ENCODE data around the gene MTO1. TPM values are rescaled to one million over a fixed set of nuclear protein-coding genes. Genes with fewer than 3 reads are reported as not detected.
A peak's percentile ranks its signal among the peaks of the same experiment; 100 is the strongest.
"Not testable (repeated sequence)": the region's sequence is repeated elsewhere in the genome, so short reads cannot be mapped to it uniquely, and the experiment has no call there.

The MTO1 gene
- total RNA-seq, 1 donor from 2014 or later = 26.5 TPM

GRCh38 chr6:73511796-73512195 is 50.3 kb downstream of the MTO1 start:
- Mint-ChIP-seq H3K4me3 (peak overlapping the region; percentile 59), H3K4me1 (peaks cover 22% of the 10 kb centered on the region), H3K36me3 (ENCODE audit: low read depth) (peaks cover 24% of the 10 kb centered on the region), H3K27ac (ENCODE audit: unreplicated experiment) (no peak overlapping the region), H3K9me3 (no peaks in the 10 kb centered on the region), H3K27me3 (ENCODE audit: low read depth) (peaks cover 28% of the 10 kb centered on the region)
- DNase-seq (ENCODE audit: low read depth, low spot score) = no peak
- no peak for TF ChIP-seq CTCF (conservative IDR thresholded peaks at IDR 0.05)

- Mint-ChIP-seq H3K4me1 (peaks cover 33% of the 10 kb centered on the region), H3K27ac (ENCODE audit: unreplicated experiment) (no peak overlapping the region), H3K9me3 (no peaks in the 10 kb centered on the region), H3K27me3 (ENCODE audit: low read depth) (peaks cover 37% of the 10 kb centered on the region), H3K36me3 (ENCODE audit: low read depth) (peaks cover 34% of the 10 kb centered on the region), H3K4me3 (peak overlapping the region; percentile 86)
- no peak for TF ChIP-seq CTCF (conservative IDR thresholded peaks at IDR 0.05)
- DNase-seq (ENCODE audit: low read depth, low spot score) = no peak
Observed at GRCh38 chr6:73513496-73513854, 51.9 kb downstream of the MTO1 start.

- Mint-ChIP-seq H3K36me3 (ENCODE audit: low read depth) (peaks cover 46% of the 10 kb centered on the region), H3K9me3 (no peaks in the 10 kb centered on the region), H3K4me1 (peaks cover 46% of the 10 kb centered on the region), H3K4me3 (peak overlapping the region; percentile 86), H3K27ac (ENCODE audit: unreplicated experiment) (no peak overlapping the region), H3K27me3 (ENCODE audit: low read depth) (peaks cover 45% of the 10 kb centered on the region)
- DNase-seq (ENCODE audit: low read depth, low spot score) = no peak
- TF ChIP-seq CTCF (conservative IDR thresholded peaks at IDR 0.05) = no peak
Observed at GRCh38 chr6:73514746-73515110, 53.2 kb downstream of the MTO1 start.

GRCh38 chr6:73515204-73515655 is 53.7 kb downstream of the MTO1 start:
- DNase-seq (ENCODE audit: low read depth, low spot score) = no peak
- H3K4me1 Mint-ChIP-seq = peaks cover 48% of the 10 kb centered on the region
- H3K27ac Mint-ChIP-seq (ENCODE audit: unreplicated experiment) = no peak overlapping the region
- H3K27me3 Mint-ChIP-seq (ENCODE audit: low read depth) = peaks cover 49% of the 10 kb centered on the region
- no peak for TF ChIP-seq CTCF (conservative IDR thresholded peaks at IDR 0.05)
- peaks cover 51% of the 10 kb centered on the region for H3K36me3 Mint-ChIP-seq (ENCODE audit: low read depth)
- peak overlapping the region; percentile 86 for H3K4me3 Mint-ChIP-seq
- no peaks in the 10 kb centered on the region for H3K9me3 Mint-ChIP-seq

GRCh38 chr6:73516514-73517489 is 55.3 kb downstream of the MTO1 start:
- H3K4me1 Mint-ChIP-seq = peaks cover 57% of the 10 kb centered on the region
- peaks cover 58% of the 10 kb centered on the region for H3K36me3 Mint-ChIP-seq (ENCODE audit: low read depth)
- H3K9me3 Mint-ChIP-seq = no peaks in the 10 kb centered on the region
- H3K27ac Mint-ChIP-seq (ENCODE audit: unreplicated experiment) = peak overlapping the region; percentile 83
- DNase-seq (ENCODE audit: low read depth, low spot score) = no peak
- peak overlapping the region; percentile 86 for H3K4me3 Mint-ChIP-seq
- H3K27me3 Mint-ChIP-seq (ENCODE audit: low read depth) = peaks cover 56% of the 10 kb centered on the region
- TF ChIP-seq CTCF (conservative IDR thresholded peaks at IDR 0.05) = no peak

GRCh38 chr6:73518100-73518981 is 56.8 kb downstream of the MTO1 start:
- H3K36me3 Mint-ChIP-seq (ENCODE audit: low read depth) = peaks cover 54% of the 10 kb centered on the region
- H3K4me3 Mint-ChIP-seq = peak overlapping the region; percentile 94
- not testable (repeated sequence) for DNase-seq (ENCODE audit: low read depth, low spot score); H3K9me3 Mint-ChIP-seq
- peak overlapping the region; percentile 99 for H3K27ac Mint-ChIP-seq (ENCODE audit: unreplicated experiment)
- H3K4me1 Mint-ChIP-seq = peaks cover 61% of the 10 kb centered on the region
- H3K27me3 Mint-ChIP-seq (ENCODE audit: low read depth) = peaks cover 49% of the 10 kb centered on the region

GRCh38 chr6:73518982-73519881 is 57.7 kb downstream of the MTO1 start:
- not testable (repeated sequence) for DNase-seq (ENCODE audit: low read depth, low spot score); H3K9me3 Mint-ChIP-seq
- Mint-ChIP-seq H3K4me1 (peaks cover 61% of the 10 kb centered on the region), H3K4me3 (peak overlapping the region; percentile 94), H3K36me3 (ENCODE audit: low read depth) (peaks cover 54% of the 10 kb centered on the region), H3K27me3 (ENCODE audit: low read depth) (peaks cover 48% of the 10 kb centered on the region), H3K27ac (ENCODE audit: unreplicated experiment) (peak overlapping the region; percentile 99)

Data from neural crest cell (in vitro differentiated cells).